GM12865 (cell line): ENCODE data around the gene TESK2.

Experiments
- DNase-seq: peaks from one replicate; pipeline ENCODE4 v3.0.0; 2010; ENCODE audit warnings: low read depth
- H3K4me3 ChIP-seq: 2 replicates; pipeline ENCODE4 v1.5.1; 2011; ENCODE audit warnings: mild to moderate bottlenecking, low read depth, low read length, control low read depth
- TF ChIP-seq, protein P1 (sequence below): IDR thresholded peaks from 2 replicates; pipeline ENCODE4 v1.5.1; 2011; ENCODE audit warnings: low read length, control low read depth, low read depth, inconsistent platforms; ENCODE audit not compliant: insufficient read depth; ENCODE audit errors: missing control alignments

Gene TESK2

DNA sequence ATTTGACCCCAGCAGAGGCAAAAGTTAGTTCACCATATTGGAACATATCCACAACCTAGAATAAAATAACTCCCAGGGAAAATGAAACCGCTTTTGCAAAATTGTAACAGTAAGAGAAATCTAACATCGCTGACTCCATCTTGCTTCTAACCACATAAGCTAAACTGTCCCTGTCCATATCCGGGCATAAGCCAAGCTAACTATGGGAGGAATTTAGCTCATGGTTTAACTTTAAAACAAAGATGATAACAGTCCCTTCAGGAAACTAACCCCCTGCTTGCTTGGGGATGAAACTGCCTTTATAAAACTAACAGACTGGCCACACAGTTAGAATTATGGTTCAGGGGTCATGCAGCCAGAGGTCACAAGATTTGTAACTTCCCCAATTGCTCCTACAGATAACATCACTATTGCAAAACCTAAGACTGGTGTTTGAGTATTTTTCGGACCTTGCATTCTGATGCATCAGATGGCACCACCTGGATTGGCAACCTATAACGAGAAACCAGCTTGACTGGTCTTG is 46.3 kb downstream of the TESK2 start:
- H3K4me3 ChIP-seq: no peak overlapping the region
- TF ChIP-seq, protein P1, sequence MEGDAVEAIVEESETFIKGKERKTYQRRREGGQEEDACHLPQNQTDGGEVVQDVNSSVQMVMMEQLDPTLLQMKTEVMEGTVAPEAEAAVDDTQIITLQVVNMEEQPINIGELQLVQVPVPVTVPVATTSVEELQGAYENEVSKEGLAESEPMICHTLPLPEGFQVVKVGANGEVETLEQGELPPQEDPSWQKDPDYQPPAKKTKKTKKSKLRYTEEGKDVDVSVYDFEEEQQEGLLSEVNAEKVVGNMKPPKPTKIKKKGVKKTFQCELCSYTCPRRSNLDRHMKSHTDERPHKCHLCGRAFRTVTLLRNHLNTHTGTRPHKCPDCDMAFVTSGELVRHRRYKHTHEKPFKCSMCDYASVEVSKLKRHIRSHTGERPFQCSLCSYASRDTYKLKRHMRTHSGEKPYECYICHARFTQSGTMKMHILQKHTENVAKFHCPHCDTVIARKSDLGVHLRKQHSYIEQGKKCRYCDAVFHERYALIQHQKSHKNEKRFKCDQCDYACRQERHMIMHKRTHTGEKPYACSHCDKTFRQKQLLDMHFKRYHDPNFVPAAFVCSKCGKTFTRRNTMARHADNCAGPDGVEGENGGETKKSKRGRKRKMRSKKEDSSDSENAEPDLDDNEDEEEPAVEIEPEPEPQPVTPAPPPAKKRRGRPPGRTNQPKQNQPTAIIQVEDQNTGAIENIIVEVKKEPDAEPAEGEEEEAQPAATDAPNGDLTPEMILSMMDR: no peak
- DNase-seq: no peak

DNA sequence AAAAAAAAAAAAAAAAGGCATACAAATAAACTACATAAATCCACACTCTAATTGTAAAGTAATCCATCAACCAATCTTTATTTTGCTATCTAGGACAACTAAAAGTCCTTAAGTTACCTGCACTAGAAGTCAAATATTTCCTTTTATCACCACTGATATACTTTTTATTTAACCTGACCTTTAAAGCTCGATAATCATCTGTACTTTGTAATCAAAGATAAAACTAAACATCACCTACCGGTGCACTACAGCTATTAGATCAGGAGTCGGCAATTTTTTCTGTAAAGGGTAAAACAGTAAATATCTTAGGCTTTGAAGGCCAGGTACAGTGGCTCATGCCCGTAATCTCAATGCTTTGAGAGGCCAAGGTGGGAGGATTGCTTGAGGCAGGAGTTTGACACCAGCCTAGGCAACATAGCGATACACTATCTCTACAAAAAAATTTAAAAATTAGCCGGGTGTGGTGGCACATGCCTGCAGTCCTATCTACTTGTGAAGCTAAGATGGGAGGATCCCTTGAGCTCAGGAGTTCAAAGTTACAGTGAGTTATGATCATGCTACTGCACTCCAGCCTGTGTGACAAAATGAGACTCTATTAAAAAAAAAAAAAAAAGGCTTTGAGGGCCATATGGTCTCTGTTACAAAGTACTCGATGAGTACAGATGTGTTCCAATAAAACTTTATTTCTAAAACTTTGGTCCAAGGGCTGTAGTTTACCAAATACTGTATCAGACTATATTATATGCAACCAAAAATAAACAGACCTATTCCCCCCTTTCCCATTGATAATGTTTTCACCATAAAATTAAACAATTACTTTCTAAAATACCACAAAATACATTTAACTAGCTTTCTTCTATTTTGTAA is 47.1 kb downstream of the TESK2 start:
- TF ChIP-seq, protein P1: no peak
- no peak overlapping the region for H3K4me3 ChIP-seq
- DNase-seq: no peak

DNA sequence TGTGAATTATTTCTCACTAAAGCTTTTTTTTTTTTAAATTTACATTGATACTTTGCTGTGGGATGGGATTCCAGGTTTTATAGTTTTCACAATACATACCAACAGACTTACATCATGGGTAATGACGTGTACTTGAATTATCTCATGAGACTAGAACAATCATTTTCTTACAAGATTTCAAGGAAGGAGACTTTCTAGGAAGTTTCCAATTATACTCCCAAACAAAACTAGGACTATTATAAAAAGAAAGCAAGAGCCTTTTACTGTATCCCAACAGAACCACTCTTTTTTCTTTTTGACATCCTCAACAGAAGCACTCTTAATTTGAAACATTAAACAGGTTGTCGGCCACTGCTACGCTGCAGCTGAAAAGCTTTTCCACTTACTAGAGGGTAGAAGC is 48.7 kb downstream of the TESK2 start:
- TF ChIP-seq, protein P1: no peak
- DNase-seq: no peak

DNA sequence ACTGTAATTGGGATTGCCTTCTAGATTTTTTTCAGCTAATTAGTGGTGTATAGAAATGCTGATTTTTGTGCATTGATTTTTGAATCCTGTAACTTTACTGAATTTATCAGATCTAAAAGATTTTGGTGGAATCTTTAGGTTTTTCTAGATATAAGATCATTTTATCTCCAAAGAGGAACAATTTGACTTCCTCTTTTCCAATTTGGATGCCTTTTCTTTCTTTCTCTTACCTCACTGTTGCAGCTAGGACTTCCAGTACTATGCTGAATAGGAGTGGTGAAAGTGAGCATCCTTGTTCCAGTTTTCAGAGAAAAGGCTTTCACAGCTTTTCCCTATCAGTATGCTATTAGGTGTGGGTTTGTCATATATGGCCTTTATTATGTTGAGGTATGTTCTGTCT is 53.6 kb downstream of the TESK2 start:
- TF ChIP-seq, protein P1: no peak
- no peak overlapping the region for H3K4me3 ChIP-seq
- DNase-seq: no peak

More for the DNA sequence above, 48.7 kb downstream of the TESK2 start:
- no peak overlapping the region for H3K4me3 ChIP-seq

DNA sequence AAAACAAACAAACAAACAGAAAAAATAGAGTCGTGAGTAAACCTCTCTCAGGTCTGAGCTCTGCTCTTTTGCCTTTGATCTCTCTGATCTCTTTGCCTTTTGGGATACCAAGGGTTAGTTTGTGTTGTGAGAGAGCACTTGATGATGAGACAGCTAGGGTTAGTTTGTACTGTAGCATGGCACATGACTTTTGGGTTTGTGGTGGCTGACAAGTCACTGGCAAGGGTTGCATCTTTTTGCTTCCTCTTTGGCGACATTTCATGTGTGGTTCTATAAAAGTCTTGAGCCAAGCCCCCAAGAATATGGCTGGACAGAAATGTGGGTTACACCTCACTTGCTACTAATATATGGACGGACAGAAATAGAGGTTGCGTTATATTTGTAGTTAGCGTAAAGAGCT is 60.5 kb downstream of the TESK2 start:
- DNase-seq: no peak
- TF ChIP-seq, protein P1: no peak
- H3K4me3 ChIP-seq: no peak overlapping the region

DNA sequence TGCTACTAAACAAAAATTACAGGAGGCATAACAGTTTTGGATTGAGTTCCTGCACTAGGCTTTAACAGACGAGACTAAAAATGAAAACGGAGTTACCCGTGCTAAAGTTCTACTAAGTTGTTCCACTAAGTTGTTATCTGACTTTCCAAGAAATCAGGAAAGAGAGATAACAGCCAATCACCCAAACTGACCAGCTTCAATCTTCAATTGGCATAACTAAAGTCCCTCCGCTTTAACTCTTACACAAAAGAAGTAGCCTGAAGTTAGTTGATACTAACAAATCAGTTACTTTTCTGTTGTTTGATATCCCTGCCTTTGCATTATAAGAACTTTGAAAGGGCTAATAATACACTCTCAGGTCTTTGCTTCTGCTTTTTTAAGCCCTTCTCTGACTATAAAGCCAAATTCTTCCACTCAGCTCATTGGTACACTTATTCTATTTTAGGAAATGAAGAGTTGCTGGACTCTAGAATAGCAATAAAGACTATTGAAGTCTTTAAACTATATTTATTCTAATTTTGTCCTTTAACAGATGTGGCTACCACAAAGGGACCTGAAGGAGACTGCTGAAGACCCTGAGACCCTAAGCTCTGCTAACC is 61.3 kb downstream of the TESK2 start:
- H3K4me3 ChIP-seq: no peak overlapping the region
- no peak for DNase-seq
- TF ChIP-seq, protein P1: no peak
